H1 (cell line): ENCODE results near the gene SLC16A2.

Source experiments
- CBX5 ChIP-seq: fragments of 300-800, 300-1000 bp; sonication (generic); IDR thresholded peaks from 2 replicates; pipeline ENCODE4 v1.7.1; 2016; ENCODE audit warnings: antibody characterized with exemption, low read length, low read depth
- CHD2 ChIP-seq: IDR thresholded peaks from 2 replicates; pipeline ENCODE4 v1.6.1; 2012; ENCODE audit warnings: low read length, improper control_type of control experiment
- CTCF ChIP-seq, 3 experiments: IDR thresholded peaks; 1 replicate in 2 of 3; 2 replicates in 1 of 3; pipeline versions ENCODE4 v1.5.1 to v1.6.1; 2011; ENCODE audit warnings: low read length in 3 of 3, mild to moderate bottlenecking in 3 of 3, inconsistent platforms in 2 of 3, low read depth in 1 of 3, moderate library complexity in 1 of 3; ENCODE audit not compliant: insufficient read depth in 1 of 3; ENCODE audit errors: control extremely low read depth in 1 of 3
- E2F6 ChIP-seq: IDR thresholded peaks from 2 replicates; pipeline ENCODE4 v1.6.1; 2012; ENCODE audit warnings: inconsistent platforms
- EP300 ChIP-seq, 2 experiments: IDR thresholded peaks; 1 replicate in 1 of 2; 2 replicates in 1 of 2; pipeline ENCODE4 v1.6.1; 2011 to 2012; ENCODE audit warnings: low read depth in 2 of 2, low read length in 2 of 2, mild to moderate bottlenecking in 2 of 2, borderline replicate concordance in 1 of 2, inconsistent platforms in 1 of 2, moderate library complexity in 1 of 2
- EZH2 ChIP-seq: fragments of 200-600 bp; sonication (generic); IDR thresholded peaks from 2 replicates; pipeline ENCODE4 v1.7.1; 2012; ENCODE audit warnings: low read depth, mild to moderate bottlenecking, moderate library complexity, low read length, inconsistent platforms; ENCODE audit not compliant: severe bottlenecking
- MAX ChIP-seq: IDR thresholded peaks from 2 replicates; pipeline ENCODE4 v1.6.1; 2012; ENCODE audit warnings: inconsistent platforms
- POLR2A ChIP-seq, 2 experiments: IDR thresholded peaks; 1 replicate in 1 of 2; 2 replicates in 1 of 2; pipeline ENCODE4 v1.6.1; 2011; ENCODE audit warnings: low read depth in 2 of 2, low read length in 2 of 2, mild to moderate bottlenecking in 2 of 2; ENCODE audit errors: control extremely low read depth in 1 of 2
- SP1 ChIP-seq: IDR thresholded peaks from 2 replicates; pipeline ENCODE4 v1.6.1; 2011; ENCODE audit warnings: low read depth, low read length
- SUZ12 ChIP-seq: fragments of 200-600 bp; sonication (generic); IDR thresholded peaks from 2 replicates; pipeline ENCODE4 v1.6.1; 2012; ENCODE audit warnings: mild to moderate bottlenecking, inconsistent platforms, low read length, moderate library complexity, mixed read lengths
- TAF1 ChIP-seq: IDR thresholded peaks from 2 replicates; pipeline ENCODE4 v1.6.1; 2011; ENCODE audit warnings: mild to moderate bottlenecking, low read depth, low read length
- TEAD4 ChIP-seq: IDR thresholded peaks from 2 replicates; pipeline ENCODE4 v1.6.1; 2012; ENCODE audit warnings: low read depth, low read length, inconsistent platforms, mixed read lengths
- USF2 ChIP-seq: IDR thresholded peaks from 2 replicates; pipeline ENCODE4 v1.6.1; 2011; ENCODE audit warnings: low read length, improper control_type of control experiment

- no peak for TF ChIP-seq CBX5
- no peak for TF ChIP-seq EZH2
- no peak for TF ChIP-seq POLR2A (IDR thresholded peaks at IDR 0.05; ENCODE audit: control extremely low read depth in 1 of 2, low read depth in 2 of 2, low read length in 2 of 2)
- TF ChIP-seq TAF1 = no peak
- no peak for TF ChIP-seq CTCF (IDR thresholded peaks at IDR 0.05; ENCODE audit: control extremely low read depth in 1 of 3, insufficient read depth in 1 of 3, low read depth in 1 of 3, low read length in 3 of 3)
- no peak for TF ChIP-seq E2F6
- TF ChIP-seq EP300 (IDR thresholded peaks at IDR 0.05; ENCODE audit: borderline replicate concordance in 1 of 2, low read depth in 2 of 2, low read length in 2 of 2) = no peak
- no peak for TF ChIP-seq MAX
- no peak for TF ChIP-seq TEAD4
- no peak for TF ChIP-seq USF2
- TF ChIP-seq SUZ12 = no peak
- no peak for TF ChIP-seq CHD2
- no peak for TF ChIP-seq SP1
Measured at GRCh38 chrX:74579597-74580198, 158.4 kb downstream of the SLC16A2 start.
